Amygdala (tissue), 56 donors: ENCODE results near the gene SPECC1L.

Experiments used
- DNase-seq, 56 donors: peaks; one replicate each; lab custom pipeline; 2025; lab: John Stamatoyannopoulos, UW

Gene SPECC1L

DNA sequence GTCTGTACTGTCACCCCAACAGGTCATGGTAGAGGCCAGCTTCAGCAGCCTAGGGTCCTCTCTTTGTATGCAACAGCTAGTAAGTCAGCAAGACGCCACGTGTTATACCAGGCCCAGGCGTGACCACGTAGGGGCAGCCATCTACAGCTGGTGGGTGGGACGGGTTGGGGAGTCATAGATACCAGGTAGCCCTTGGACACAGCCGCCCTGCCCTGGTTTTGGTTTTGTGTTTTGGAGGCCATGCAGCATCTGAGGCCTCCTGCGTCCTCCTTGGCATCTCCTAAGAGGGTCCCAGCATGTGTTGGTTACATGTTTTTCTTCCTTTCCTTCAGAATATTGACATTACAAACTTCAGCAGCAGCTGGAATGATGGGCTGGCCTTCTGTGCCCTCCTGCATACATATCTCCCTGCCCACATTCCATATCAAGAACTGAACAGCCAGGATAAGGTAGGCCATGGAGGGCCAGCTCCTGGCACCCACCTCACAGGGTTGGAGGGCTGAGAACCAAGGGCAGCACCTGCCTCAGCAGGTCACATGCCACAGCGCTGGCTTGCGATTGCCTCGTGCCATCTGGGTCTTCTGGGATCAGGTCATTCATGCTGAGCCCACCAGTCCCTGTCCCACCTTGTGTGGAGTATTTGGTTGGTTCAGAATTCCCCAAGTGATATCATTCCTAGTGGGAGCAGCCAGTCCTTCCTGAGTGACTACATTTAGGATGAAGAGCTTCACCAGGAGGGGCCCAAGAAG is 140.8 kb downstream of the SPECC1L start:
- no peak for DNase-seq

DNA sequence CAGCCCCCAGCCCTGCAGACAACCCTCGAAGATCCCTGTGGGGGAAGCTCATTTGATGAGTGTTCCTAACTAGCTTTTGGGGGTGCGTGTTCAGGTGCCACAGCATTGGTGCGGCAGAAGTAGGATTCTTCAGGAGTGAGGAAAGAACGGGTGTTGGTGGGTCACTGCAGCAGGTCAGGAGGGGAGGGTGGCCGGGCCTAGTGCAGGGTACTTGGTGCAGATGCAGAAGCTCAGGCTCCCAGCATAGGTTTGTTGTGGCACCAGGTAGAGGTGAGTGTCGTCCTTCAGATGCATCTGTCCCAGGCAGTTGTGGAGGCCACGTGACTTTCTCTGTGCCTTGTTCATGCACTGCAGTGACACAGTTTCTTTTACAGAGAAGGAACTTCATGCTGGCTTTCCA is 141.6 kb downstream of the SPECC1L start:
- DNase-seq, result no peak

DNA sequence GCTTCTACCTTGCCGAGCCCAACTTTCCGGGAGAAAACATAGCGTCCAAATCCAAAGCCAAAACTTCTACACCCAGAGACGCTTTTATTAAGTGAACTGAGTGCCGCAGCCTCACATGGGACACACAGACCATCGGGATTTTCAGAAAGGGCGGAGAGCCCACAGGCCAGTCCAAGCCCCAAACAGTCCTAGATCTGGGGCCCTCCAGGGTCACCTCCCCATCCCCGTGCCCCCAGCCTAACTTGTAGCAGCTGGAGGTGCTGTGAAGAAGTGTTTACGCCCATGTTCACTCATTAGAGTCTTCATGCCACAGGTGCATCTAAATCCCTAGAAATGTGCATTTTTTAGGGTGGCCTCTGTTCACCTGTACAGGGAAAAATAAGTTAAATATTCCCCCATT is 142.6 kb downstream of the SPECC1L start:
- DNase-seq, result no peak

DNA sequence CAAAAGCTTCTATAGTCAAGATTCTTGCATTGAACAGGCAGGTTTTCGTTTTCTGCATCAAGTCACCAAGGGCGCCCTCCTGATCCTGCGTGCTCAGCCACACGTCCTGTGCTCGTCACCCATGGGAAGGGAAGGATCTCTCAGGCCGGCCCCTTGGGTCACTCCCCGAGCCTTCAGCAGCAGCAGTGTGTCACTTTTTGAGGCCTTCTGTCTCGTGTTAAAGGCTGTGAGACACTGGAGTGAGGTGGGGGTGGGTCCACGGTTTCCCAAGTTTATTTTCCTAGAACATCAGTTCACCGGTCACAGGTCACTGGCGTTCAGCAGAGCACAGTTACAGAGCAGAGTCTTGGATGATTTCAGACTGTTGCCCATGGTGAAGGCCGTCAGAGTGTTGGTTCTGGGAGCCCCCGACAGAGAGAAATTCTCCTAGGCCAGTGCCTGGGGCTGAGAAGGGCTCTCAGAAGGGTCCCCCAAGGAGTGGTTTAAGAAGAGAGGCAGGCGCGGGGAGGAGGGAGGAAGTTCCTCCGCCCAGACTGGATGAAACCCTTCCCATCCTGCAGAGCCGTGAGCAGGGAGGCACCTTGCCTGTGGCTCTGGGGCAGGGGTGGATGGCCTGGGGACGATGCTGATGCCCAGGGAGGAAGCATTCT is 143.2 kb downstream of the SPECC1L start:
- DNase-seq, result no peak

DNA sequence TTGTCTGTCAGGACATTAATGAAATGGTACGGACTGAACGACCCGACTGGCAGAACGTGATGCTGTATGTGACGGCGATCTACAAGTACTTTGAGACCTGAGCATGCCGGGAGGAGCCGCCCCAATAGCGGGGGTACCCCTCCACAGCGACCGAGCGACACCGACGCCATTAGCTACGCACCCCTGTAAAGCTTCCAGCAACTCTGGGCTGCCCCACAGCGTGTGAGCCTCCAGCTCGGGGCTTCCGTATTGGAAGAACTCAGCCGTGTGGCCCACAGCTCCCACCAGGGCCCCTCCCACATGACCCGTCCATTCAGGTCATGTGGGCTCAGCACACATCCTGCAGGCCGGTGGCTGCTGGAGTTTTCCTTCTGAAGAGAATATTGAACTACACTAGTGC is 143.9 kb downstream of the SPECC1L start:
- no peak for DNase-seq

DNA sequence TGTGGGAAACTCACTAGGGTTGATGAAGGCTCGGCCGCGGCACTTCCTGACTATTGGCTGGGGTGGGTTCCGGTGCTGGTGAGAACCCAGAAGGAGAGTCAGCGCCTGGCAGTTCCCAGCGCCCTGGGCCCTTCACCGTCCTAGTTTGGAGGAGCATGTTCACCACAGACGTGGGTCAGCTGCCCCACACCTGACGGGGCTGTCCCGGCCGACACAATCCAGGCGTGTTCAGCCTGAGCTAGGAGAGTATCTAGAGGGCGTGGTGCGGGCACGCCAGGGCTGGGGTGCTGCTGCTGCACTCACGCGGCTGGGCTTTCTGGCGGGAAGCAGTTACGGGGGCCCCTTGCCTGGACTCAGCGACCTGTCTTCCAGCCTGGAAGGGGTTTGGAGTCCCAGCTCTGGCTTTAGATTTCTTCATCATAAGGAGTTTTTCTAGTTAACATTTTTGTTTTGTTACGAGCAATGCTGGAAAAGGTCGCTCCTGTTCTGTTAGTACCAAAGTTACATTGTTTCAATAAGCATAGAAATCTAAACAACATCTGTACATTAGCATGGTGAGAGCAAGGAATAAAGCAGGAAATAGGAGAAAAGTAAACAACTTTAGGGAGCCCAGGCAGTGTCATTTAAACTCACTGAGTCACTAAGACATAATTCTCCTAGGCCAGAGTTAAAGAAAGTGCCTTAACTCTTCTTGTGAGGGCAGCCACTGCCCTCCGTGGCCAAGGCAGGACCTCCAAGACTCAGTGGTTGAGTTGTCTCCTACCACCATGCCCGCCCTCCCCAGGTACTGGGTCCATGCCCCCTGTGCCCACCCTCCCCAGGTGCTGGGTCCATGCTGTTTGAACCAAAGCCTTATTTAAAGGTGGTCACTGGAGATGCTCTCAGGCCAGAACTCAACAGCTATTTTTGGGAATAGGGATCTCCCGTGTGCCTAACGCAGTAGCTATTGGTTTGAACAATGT is 144.6 kb downstream of the SPECC1L start:
- no peak for DNase-seq

DNA sequence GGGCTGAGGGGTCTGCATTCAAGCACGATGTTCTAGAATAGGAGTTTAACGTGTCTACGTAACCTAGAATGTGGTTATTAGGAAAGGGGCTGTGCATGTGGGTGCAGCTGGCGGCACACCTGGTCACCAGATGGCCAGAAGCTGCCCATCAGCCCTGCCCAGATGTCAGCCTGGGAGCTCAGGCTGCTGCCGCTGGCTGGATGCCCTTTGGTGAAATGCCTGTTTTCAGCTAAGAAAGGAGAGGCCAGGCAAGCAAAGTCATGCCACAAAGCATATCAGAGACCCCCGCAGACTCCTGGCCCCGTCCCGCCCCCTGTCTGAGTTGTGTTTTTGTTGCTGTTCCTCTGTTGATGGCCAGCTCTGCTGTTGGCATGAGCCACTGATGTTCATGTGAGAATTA is 145.5 kb downstream of the SPECC1L start:
- DNase-seq, result no peak

DNA sequence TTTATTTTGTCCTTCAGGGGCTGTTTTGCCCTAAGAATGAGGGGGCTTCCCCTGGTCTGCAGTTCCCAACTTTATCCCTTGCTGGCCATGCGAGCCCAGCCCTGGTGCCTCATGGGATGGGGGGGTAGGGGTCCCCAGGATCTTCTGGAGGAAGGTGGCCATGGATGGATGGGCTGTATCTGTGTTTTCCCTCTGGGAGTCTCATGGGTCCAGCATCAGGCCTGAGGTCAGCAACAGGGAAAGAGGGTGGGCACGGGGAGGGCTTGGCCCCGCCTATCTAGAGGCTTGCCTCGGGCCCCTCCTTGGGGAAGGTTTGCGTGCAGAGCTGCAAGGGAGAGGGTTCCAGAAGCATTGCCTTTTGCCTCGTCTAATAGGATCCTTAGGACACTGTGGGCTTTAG is 146.0 kb downstream of the SPECC1L start:
- DNase-seq, result no peak

DNA sequence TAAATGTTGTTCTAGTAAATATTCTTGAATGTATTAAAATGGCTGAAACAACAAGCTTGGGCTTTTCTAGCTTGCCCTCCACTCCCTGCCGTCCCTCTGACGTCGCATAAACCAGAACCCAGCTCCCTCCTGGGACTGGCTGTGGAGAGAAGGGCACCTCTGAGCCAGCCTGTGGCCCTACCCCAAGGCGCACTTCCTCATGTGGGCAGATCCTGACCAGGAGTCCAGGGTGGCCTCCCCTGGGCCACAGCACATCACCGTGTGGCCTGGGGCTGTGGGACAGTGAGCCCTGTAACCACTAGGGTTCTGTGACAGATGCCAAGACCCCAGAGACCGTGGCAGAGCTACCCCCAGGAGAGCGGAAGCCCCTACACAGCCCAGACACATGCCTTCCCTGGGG is 146.6 kb downstream of the SPECC1L start:
- no peak for DNase-seq

DNA sequence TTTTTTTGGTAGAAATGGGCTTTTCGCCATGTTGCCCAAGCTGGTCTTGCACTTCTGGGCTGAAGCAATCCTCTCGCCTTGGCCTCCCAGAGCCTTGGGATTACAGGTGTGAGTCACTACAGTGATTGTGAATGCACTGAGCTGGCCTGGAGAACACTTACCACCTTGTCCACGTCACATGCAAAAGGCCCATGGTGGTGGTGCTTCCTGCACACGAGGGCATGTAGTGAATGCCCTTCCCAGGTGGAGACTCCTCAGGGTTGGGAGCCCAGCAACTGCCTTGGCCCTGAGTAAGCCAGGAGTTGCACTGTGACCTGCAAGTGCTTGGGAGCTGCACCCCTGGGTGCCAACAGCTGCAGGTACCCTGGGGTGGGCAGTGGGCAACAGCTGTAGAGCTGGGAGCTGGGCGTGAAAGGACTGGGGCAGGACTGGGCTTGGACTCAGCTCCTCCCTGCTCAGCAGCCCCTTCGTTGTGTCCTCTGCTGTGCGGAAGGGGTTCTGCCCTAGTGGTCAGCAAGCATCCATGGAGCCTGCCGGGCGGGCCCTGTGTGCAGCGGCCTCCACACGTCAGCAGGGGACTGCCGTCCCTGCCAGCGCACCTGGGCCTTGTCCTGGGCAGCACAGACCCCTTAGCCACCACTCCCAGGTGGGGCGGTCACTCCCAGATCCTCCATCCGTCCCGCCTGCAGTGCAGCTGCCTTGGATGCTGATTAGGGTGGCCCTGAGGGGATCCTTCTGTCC is 147.4 kb downstream of the SPECC1L start:
- DNase-seq, result no peak

DNA sequence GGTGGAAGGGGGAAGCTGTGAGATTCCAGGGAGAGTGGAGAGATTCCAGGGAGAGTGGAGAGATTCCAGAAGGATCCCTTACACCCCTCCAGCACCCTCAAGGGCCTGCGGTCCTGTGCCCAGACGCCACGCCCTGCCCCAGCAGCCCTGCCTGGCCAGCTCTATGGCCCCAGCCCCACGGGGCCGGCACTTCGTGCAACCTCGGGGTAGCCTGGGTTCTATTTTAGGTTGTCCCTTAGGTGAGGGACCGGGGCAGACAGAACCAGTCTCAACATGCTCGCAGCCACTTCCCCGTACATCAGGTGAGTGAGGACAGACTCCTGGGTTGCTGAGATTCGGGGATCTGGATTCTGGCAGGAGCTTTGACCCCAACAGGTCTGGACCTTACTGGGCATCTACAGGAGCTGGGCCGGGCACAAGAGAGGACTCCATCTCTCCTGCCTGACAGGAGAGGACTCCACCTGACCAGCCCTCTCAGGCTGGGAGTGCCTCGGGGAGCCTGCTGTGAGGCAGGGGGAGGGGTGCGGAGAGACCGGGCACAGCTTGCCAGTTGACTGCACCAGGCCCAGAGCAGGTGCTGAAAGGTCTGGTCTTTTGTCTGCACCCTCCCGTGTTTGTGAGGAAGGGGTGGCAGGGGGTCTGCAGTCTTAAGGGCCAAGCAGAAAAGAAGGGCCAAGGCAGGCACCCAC is 148.3 kb downstream of the SPECC1L start:
- DNase-seq, result no peak

DNA sequence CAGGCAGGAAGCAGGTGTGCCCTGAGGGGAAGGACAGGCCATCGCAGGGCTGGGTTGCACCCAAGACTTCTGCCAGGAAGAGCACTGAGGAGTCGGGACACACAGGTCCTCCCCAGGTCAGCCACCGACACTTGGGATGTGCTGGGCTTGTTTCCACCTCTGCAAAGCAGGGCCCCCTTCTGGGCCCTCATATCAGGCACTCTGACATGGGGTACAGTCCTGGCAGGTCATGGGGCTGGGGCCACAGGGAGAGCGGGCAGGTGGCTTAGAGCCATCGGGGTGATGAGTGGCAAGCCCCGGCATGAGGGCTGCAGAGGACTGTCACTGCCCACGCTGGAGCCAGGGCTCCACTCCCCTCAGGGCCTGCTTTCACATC is 148.8 kb downstream of the SPECC1L start:
- DNase-seq, result no peak

DNA sequence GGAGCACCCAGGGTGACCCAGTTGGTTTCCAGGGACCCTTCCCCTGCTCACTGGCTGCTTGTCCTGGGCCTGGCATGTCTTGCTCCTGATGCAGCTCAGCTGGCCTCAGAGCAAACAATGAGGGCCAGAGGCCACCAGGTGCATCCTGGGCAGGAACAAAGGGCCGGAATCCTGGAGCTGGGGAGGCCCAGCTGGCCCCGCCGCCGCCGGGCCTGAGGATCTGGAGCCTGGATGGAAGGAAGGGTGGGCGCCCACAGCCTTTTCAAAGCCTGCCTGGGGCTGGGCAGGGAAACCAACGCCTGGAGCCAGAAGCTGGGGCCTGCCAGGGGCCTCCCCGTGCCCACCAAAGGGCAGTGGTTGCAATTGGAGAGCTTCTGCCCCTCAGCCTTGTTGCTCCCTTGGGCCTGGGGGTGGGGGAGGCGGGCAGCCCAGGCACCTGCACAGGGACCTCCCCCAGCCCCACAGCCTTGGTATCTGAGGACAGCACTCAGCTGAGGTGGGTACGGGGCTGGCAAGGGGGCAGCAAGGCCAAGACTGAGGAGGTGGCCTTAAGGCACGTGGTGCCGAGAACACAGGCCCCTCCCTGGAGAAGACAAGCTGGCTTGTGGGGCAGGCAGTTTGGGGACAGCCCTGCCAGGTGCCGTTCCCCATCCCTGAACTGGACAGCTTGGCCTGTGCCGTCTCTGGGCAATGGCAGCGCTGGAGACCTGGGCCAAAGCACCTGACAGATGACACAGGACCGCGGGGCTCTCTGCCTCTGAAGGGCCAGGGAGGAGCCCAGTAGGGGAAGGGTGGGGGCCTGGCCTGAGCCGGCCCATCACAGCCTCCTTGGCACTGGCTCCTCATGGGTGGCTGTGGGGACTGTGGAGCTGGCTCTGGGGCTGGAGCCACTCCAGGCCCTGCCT is 149.7 kb downstream of the SPECC1L start:
- DNase-seq, result peak in 1 of 56 donors; percentile 11

DNA sequence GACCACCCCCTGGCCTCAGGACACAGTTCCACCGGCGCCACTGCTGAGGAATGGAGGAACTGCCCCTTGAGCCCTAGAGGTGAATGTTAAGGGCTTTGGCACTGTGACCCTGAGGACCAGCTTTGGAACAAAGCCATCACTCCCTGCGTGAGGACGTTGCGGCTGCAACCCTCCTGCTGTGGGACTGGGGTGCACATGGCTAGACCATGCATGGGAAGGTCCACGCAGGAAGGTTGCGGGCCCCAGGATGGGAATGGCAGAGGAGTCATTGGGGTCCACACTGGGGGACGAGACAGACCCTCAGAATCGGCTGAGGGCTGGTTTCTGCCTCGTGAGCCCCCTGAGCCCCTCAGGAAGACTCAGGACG is 150.3 kb downstream of the SPECC1L start:
- DNase-seq, result no peak

DNA sequence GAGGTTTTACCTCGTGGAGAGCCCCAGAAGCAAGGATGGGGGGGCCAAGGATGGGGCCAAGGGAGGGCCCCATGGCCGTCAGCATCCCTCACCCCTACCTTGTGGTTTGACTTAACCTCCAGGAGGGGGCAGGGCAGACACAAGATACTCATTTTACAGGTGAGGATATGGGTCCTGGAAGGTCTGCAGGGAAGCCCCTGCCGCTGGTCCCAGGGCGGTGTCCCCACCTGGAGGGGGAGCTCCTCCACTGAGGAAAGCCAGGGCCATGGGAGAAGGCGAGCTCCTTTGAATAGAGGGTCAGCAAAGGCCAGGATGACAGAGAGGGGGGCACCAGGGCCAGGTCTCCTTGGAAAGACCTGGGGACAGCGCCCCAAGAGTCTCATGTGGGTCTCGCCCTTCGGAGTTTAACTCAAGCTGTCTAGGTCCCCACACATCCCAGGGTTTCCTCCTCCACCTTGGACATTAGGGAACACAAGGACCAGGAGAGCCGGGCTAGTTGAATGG is 150.8 kb downstream of the SPECC1L start:
- no peak for DNase-seq

DNA sequence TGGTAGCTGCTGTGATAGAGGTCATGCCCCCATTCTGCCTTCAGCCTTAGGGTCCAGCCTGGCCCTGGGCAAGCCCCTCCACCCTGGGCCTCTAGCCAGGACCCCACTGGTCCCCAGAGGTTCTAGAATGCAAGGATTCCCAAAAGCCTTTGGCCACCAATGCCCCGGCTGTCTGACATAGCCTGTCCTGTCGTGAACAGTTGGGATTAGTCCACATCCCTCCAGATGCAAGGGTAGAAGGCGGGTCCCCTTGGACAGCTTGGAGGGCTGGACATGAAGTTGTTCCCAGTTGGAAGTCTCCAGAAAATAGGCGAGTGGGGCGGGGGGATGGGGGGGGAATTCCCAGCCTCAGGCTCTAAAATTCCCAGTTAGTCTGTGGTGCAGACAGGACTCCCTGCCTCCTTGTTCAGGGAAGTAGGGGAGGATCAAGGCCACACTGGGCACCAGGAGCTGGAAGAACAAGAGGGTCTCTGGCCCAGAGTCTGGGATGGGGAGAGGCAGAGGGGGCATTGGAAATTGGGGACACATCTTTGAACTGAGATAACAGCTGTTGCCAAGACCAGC is 151.6 kb downstream of the SPECC1L start:
- DNase-seq, result no peak

DNA sequence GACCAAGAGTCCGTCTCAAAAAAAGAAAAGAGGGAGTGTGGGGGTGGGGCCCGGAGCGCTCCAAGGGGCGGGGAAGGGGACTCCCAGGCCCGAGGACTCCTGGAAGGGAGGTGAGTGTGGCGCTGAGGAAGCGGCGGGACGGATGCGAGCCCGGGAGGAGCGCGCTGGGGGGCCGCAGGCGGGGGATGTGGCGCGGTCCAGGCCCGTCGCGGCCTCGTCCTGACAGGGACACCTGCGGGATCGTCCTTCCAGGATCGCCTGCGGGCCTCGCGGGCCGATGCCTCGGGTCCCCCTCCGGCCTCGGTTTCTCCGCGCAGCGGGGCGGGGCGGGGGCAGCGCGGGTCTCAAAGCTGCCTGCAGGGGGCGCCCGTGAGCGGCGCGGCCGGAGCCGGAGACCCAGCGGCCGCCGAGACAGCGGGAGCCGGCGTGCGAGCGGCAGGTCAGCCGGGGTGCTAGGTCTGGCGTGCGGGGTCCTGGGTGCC is 152.9 kb downstream of the SPECC1L start:
- DNase-seq, result peak in 11 of 56 donors; percentile 5 to 57 (median 11)
